ENCODE results near the gene HDAC9.

The HDAC9 gene

DNA sequence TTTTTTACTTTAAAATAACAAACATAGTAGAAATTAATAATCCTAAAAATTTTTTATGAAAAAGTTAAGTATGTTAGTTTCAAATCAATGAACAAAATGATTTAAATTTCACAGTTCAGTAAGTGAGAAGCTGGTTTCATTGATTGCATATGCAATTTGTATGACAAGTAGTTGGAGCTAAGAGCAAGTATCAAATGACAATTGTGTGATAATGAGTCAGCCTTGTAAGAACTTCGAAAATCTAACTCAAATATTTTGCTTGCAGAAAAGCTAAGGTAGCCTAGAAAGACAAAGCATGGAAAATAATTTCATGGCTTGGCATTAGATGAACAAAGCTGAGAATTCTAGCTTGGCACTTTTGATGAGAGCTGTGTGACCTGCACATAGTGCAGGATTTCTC lies 111.5 kb downstream of the HDAC9 start:
- in situ Hi-C loops (cut with HindIII; ENCODE audit: low sequenced_read_pairs), result no loop called here
- peak; percentile 56 for DNase-seq (ENCODE audit: low read depth, low spot score)
- H3K4me3 ChIP-seq (ENCODE audit: low read depth, low read length), result no peak overlapping the region
- TF ChIP-seq, protein P1, sequence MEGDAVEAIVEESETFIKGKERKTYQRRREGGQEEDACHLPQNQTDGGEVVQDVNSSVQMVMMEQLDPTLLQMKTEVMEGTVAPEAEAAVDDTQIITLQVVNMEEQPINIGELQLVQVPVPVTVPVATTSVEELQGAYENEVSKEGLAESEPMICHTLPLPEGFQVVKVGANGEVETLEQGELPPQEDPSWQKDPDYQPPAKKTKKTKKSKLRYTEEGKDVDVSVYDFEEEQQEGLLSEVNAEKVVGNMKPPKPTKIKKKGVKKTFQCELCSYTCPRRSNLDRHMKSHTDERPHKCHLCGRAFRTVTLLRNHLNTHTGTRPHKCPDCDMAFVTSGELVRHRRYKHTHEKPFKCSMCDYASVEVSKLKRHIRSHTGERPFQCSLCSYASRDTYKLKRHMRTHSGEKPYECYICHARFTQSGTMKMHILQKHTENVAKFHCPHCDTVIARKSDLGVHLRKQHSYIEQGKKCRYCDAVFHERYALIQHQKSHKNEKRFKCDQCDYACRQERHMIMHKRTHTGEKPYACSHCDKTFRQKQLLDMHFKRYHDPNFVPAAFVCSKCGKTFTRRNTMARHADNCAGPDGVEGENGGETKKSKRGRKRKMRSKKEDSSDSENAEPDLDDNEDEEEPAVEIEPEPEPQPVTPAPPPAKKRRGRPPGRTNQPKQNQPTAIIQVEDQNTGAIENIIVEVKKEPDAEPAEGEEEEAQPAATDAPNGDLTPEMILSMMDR (IDR thresholded peaks at IDR 0.05; ENCODE audit: low read depth, low read length), result no peak

DNA sequence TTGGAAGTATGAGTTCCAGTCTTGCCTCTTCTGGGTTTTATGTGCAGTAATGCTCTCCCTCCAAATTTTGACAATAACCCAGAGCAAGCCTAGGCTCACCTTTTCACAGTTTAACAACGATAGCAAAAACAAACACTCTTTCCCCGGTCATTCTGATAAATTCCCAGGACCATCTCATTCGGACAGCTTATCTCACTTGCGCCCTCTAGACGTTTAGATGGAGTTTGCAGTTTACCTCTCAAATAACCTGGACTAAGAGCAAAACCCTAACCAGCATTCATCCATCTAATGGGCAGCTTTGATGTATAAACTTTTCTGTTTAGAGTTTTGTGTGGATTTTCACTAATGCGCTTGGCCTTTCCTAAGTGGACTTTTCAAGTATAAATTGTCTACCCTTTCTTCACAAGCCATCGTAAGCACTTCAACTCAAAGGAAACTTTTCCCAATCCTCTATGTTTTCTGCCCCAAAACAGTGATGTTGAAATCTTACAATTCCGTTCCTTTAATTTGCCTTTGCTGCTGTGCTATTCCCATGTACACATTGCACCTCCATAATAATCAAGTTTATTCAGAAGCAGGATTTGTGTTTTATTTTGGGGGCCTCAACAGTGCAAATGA lies 114.9 kb downstream of the HDAC9 start:
- no peak overlapping the region for H3K4me3 ChIP-seq (ENCODE audit: low read depth, low read length)
- TF ChIP-seq, protein P1 (IDR thresholded peaks at IDR 0.05; ENCODE audit: low read depth, low read length), result peak; percentile 58
- DNase-seq (ENCODE audit: low read depth, low spot score), result peak; percentile 19
- in situ Hi-C loops (cut with HindIII; ENCODE audit: low sequenced_read_pairs), result no loop called here

DNA sequence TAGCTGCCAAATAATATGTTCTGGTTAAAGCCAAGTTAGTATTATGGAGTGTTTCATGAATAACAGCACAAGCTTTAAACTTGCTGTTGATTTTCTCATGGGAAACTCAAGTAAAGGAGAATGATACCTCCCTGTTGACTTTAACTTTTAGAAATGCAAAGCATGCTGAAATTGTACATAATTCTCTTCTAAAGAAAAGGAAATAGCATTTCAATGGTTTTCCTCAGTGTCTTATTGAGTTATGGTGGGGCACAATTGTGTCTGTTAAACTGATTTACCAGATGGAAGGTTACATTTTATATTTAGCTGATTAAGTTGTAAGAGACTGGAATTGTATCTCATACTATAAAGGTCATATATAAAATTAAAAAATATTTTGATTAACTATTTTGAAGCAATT lies 119.3 kb downstream of the HDAC9 start:
- TF ChIP-seq, protein P1 (IDR thresholded peaks at IDR 0.05; ENCODE audit: low read depth, low read length), result no peak
- no peak overlapping the region for H3K4me3 ChIP-seq (ENCODE audit: low read depth, low read length)
- in situ Hi-C loops (cut with HindIII; ENCODE audit: low sequenced_read_pairs), result no loop called here
- no peak for DNase-seq (ENCODE audit: low read depth, low spot score)

DNA sequence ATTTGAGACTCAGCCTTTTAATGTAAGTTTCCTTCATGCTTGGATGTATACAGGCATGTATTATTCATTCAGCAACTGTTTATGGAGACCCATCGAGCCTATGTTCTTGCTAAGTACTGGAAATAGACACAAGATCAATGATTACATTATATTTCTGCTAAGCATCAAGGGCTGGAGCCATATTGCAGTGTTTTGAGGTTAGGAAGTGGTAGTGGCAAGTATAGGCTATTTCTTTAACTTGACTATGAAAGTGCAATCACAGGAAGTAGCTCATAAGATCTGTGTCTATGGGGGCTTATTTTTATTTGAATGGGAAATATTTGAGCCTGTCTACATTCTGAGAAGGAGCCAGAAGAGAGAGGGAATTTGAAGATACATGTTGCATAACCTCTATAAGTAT lies 123.8 kb downstream of the HDAC9 start:
- no peak overlapping the region for H3K4me3 ChIP-seq (ENCODE audit: low read depth, low read length)
- in situ Hi-C loops (cut with HindIII; ENCODE audit: low sequenced_read_pairs), result no loop called here
- TF ChIP-seq, protein P1 (IDR thresholded peaks at IDR 0.05; ENCODE audit: low read depth, low read length), result no peak
- no peak for DNase-seq (ENCODE audit: low read depth, low spot score)

DNA sequence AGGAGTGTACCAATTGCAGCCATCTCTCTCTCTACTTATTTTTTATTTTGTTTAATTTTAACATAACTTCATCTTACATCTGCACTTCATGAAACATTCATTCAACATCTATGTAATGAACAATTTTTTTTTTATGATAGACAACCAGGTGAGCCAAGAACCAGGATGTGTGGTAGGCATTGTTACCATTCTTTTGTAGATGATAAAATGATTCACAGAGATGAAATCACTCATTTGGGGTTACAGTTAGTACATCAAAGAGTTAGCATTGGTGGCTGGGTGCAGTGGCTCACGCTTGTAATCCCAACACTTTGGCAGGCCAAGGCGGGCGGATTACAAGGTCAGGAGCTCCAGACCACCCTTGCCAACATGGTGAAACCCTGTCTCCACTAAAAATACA lies 127.8 kb downstream of the HDAC9 start:
- DNase-seq (ENCODE audit: low read depth, low spot score), result no peak
- TF ChIP-seq, protein P1 (IDR thresholded peaks at IDR 0.05; ENCODE audit: low read depth, low read length), result no peak
- in situ Hi-C loops (cut with HindIII; ENCODE audit: low sequenced_read_pairs), result no loop called here
- H3K4me3 ChIP-seq (ENCODE audit: low read depth, low read length), result no peak overlapping the region

DNA sequence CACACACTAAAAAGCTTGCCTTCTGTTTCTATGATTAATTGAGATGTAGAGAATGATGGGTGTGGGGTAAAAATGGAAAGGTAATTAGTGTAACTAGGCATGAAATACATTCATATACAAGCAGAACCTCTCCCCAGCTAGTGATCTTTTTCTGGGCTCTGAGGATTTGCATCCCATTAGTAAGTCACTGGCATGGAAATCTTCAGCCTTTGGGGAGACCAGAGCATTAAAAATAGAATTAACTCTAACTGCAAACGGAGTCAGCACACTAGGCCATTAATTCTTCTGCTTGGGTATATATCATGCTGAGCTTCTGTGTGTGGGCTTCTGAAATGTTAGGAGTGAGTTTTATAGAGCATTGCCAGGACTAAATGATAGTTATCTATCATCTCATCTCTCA lies 128.9 kb downstream of the HDAC9 start:
- H3K4me3 ChIP-seq (ENCODE audit: low read depth, low read length), result no peak overlapping the region
- no peak for DNase-seq (ENCODE audit: low read depth, low spot score)
- TF ChIP-seq, protein P1 (IDR thresholded peaks at IDR 0.05; ENCODE audit: low read depth, low read length), result no peak
- in situ Hi-C loops (cut with HindIII; ENCODE audit: low sequenced_read_pairs), result no loop called here

Measured in astrocyte of the spinal cord (primary cell).